ENCODE results near the gene ELOF1. TPM values are rescaled to one million over a fixed set of nuclear protein-coding genes. Genes with fewer than 3 reads are reported as not detected.
A peak's percentile ranks its signal among the peaks of the same experiment; 100 is the strongest.

Gene ELOF1
- total and polyA plus RNA-seq, 2 of the 13 experiments (the other 11 are each of a cell fraction or from before 2014, with no cell fraction given), result 14.5 to 43.2 TPM

DNA sequence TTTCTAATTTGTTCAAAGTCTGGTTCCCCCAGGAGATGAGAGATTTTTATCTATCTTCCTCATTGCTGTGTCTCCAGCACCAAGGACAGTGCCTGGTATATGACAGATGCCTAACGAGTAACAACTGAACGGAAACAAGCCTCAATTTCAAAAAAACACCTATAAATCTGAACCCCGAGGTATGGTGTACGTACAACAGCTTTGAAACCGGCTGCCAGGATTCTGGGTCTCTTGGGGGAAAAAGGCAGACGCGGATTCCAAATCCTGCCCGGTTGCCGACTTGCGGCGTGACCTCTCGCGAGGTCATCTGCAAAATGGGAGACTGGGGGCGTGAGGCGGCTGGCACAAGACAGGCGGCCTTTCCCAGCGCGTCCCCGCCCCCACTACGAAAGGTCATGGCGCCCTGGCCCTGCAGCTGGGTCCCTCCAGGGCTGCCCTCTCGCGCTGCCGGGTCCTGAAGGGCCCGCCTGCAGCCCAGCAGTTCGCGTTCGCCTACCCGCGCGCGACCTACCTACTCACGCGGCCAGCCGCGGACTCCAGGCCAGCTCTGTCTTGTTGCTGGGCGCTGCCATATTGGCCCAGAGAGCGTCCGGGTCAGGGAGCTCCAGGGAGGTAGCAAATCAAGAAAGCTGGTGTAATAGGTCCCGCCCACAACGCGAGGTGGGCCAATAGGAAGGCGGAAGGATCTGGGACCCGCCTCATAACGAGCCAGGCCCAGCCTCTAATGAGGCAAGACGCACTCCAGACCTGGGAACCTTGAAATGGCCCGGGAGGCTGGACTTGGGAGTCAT lies 30.3 kb downstream of the ELOF1 start, which contains the start of gene ECSIT (continued):
- no peak for TF ChIP-seq ZNF552 (CRISPR knock-in tag; IDR thresholded peaks at IDR 0.05; ENCODE audit: borderline replicate concordance)
- TF ChIP-seq RAD21 (CRISPR knock-in tag; IDR thresholded peaks at IDR 0.05), result no peak
- TF ChIP-seq CBX2 (IDR thresholded peaks at IDR 0.05; ENCODE audit: low read depth, low read length), result no peak
- no peak for TF ChIP-seq CBX2 (CRISPR knock-in tag; IDR thresholded peaks at IDR 0.05; ENCODE audit: low read depth)
- peak; percentile 85 for TF ChIP-seq KDM5A (IDR thresholded peaks at IDR 0.05; ENCODE audit: borderline replicate concordance, low read length)
- TF ChIP-seq ZFP37 (CRISPR knock-in tag; IDR thresholded peaks at IDR 0.05; ENCODE audit: borderline replicate concordance), result no peak
- TF ChIP-seq, protein P1, sequence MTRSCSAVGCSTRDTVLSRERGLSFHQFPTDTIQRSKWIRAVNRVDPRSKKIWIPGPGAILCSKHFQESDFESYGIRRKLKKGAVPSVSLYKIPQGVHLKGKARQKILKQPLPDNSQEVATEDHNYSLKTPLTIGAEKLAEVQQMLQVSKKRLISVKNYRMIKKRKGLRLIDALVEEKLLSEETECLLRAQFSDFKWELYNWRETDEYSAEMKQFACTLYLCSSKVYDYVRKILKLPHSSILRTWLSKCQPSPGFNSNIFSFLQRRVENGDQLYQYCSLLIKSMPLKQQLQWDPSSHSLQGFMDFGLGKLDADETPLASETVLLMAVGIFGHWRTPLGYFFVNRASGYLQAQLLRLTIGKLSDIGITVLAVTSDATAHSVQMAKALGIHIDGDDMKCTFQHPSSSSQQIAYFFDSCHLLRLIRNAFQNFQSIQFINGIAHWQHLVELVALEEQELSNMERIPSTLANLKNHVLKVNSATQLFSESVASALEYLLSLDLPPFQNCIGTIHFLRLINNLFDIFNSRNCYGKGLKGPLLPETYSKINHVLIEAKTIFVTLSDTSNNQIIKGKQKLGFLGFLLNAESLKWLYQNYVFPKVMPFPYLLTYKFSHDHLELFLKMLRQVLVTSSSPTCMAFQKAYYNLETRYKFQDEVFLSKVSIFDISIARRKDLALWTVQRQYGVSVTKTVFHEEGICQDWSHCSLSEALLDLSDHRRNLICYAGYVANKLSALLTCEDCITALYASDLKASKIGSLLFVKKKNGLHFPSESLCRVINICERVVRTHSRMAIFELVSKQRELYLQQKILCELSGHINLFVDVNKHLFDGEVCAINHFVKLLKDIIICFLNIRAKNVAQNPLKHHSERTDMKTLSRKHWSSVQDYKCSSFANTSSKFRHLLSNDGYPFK (CRISPR knock-in tag; IDR thresholded peaks at IDR 0.05; ENCODE audit: borderline replicate concordance), result peak; percentile 98
- TF ChIP-seq, protein P2, sequence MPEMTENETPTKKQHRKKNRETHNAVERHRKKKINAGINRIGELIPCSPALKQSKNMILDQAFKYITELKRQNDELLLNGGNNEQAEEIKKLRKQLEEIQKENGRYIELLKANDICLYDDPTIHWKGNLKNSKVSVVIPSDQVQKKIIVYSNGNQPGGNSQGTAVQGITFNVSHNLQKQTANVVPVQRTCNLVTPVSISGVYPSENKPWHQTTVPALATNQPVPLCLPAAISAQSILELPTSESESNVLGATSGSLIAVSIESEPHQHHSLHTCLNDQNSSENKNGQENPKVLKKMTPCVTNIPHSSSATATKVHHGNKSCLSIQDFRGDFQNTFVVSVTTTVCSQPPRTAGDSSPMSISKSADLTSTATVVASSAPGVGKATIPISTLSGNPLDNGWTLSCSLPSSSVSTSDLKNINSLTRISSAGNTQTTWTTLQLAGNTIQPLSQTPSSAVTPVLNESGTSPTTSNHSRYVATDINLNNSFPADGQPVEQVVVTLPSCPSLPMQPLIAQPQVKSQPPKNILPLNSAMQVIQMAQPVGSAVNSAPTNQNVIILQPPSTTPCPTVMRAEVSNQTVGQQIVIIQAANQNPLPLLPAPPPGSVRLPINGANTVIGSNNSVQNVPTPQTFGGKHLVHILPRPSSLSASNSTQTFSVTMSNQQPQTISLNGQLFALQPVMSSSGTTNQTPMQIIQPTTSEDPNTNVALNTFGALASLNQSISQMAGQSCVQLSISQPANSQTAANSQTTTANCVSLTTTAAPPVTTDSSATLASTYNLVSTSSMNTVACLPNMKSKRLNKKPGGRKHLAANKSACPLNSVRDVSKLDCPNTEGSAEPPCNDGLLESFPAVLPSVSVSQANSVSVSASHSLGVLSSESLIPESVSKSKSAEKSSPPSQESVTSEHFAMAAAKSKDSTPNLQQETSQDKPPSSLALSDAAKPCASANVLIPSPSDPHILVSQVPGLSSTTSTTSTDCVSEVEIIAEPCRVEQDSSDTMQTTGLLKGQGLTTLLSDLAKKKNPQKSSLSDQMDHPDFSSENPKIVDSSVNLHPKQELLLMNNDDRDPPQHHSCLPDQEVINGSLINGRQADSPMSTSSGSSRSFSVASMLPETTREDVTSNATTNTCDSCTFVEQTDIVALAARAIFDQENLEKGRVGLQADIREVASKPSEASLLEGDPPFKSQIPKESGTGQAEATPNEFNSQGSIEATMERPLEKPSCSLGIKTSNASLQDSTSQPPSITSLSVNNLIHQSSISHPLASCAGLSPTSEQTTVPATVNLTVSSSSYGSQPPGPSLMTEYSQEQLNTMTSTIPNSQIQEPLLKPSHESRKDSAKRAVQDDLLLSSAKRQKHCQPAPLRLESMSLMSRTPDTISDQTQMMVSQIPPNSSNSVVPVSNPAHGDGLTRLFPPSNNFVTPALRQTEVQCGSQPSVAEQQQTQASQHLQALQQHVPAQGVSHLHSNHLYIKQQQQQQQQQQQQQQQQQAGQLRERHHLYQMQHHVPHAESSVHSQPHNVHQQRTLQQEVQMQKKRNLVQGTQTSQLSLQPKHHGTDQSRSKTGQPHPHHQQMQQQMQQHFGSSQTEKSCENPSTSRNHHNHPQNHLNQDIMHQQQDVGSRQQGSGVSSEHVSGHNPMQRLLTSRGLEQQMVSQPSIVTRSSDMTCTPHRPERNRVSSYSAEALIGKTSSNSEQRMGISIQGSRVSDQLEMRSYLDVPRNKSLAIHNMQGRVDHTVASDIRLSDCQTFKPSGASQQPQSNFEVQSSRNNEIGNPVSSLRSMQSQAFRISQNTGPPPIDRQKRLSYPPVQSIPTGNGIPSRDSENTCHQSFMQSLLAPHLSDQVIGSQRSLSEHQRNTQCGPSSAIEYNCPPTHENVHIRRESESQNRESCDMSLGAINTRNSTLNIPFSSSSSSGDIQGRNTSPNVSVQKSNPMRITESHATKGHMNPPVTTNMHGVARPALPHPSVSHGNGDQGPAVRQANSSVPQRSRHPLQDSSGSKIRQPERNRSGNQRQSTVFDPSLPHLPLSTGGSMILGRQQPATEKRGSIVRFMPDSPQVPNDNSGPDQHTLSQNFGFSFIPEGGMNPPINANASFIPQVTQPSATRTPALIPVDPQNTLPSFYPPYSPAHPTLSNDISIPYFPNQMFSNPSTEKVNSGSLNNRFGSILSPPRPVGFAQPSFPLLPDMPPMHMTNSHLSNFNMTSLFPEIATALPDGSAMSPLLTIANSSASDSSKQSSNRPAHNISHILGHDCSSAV (CRISPR knock-in tag; IDR thresholded peaks at IDR 0.05; ENCODE audit: borderline replicate concordance), result no peak
- TF ChIP-seq FOXA1 (IDR thresholded peaks at IDR 0.05), result no peak
- no peak for TF ChIP-seq FOXA1 (CRISPR knock-in tag; IDR thresholded peaks at IDR 0.05)
- no peak for TF ChIP-seq SMARCE1 (IDR thresholded peaks at IDR 0.05; ENCODE audit: borderline replicate concordance)
- peak; percentile 61; the same call in 1 of the 2 replicates for TF ChIP-seq ZSCAN9 (CRISPR knock-in tag; IDR thresholded peaks at IDR 0.05; ENCODE audit: borderline replicate concordance)
- no peak for TF ChIP-seq JDP2 (CRISPR knock-in tag; IDR thresholded peaks at IDR 0.05; ENCODE audit: borderline replicate concordance)
- TF ChIP-seq, protein P3, sequence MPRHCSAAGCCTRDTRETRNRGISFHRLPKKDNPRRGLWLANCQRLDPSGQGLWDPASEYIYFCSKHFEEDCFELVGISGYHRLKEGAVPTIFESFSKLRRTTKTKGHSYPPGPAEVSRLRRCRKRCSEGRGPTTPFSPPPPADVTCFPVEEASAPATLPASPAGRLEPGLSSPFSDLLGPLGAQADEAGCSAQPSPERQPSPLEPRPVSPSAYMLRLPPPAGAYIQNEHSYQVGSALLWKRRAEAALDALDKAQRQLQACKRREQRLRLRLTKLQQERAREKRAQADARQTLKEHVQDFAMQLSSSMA (CRISPR knock-in tag; IDR thresholded peaks at IDR 0.05), result 0 out of 2 replicates have a peak, but pooled peaks have one; percentile 71
- no peak for TF ChIP-seq U2AF2 (IDR thresholded peaks at IDR 0.05; ENCODE audit: low read depth, low read length)
- TF ChIP-seq, protein P4, sequence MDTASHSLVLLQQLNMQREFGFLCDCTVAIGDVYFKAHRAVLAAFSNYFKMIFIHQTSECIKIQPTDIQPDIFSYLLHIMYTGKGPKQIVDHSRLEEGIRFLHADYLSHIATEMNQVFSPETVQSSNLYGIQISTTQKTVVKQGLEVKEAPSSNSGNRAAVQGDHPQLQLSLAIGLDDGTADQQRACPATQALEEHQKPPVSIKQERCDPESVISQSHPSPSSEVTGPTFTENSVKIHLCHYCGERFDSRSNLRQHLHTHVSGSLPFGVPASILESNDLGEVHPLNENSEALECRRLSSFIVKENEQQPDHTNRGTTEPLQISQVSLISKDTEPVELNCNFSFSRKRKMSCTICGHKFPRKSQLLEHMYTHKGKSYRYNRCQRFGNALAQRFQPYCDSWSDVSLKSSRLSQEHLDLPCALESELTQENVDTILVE (CRISPR knock-in tag; IDR thresholded peaks at IDR 0.05), result peak; percentile 58; the same call in 1 of the 2 replicates
